Liver (tissue), 9 donors: ENCODE data around the gene CCS. TPM values are rescaled to one million over a fixed set of nuclear protein-coding genes. Genes with fewer than 3 reads are reported as not detected.

Source experiments
- DNase-seq: peaks from one replicate; pipeline ENCODE4 v3.0.0-alpha.2; 2017; ENCODE audit warnings: low spot score
- H3K27ac ChIP-seq, 2 donors: one replicate each; pipeline ENCODE4 v1.7.0; 2013; ENCODE audit warnings: inconsistent platforms in 2 of 2, low read length in 2 of 2, control low read depth in 1 of 2, low read depth in 1 of 2, mild to moderate bottlenecking in 1 of 2
- H3K27me3 ChIP-seq, 4 donors: one replicate each; pipeline versions ENCODE4 v1.6.1 to v1.7.0; 2013; ENCODE audit warnings: low read length in 3 of 4, inconsistent platforms in 1 of 4, mild to moderate bottlenecking in 1 of 4, moderate library complexity in 1 of 4; ENCODE audit not compliant: control insufficient read depth in 4 of 4, insufficient read depth in 4 of 4
- H3K36me3 ChIP-seq, 4 donors: one replicate each; pipeline versions ENCODE4 v1.6.1 to v1.7.0; 2013; ENCODE audit warnings: low read length in 3 of 4, mild to moderate bottlenecking in 3 of 4, low read depth in 1 of 4, moderate library complexity in 1 of 4; ENCODE audit not compliant: control insufficient read depth in 4 of 4, insufficient read depth in 3 of 4
- H3K4me1 ChIP-seq, 4 donors: one replicate each; pipeline versions ENCODE4 v1.6.1 to v1.7.0; 2013; ENCODE audit warnings: low read length in 3 of 4, mild to moderate bottlenecking in 3 of 4, moderate library complexity in 1 of 4; ENCODE audit not compliant: control insufficient read depth in 4 of 4, insufficient read depth in 4 of 4
- H3K4me3 ChIP-seq, 3 donors: one replicate each; pipeline versions ENCODE4 v1.6.1 to v1.7.0; 2013; ENCODE audit warnings: low read length in 3 of 3, control low read depth in 1 of 3, low read depth in 1 of 3, mild to moderate bottlenecking in 1 of 3
- H3K9ac ChIP-seq, 2 donors: one replicate each; pipeline ENCODE4 v1.7.0; 2013; ENCODE audit warnings: low read length in 2 of 2, mild to moderate bottlenecking in 2 of 2, moderate library complexity in 2 of 2, control low read depth in 1 of 2, low read depth in 1 of 2
- H3K9me3 ChIP-seq, 4 donors: one replicate each; pipeline versions ENCODE4 v1.6.1 to v1.7.0; 2013; ENCODE audit warnings: low read length in 3 of 4; ENCODE audit not compliant: control insufficient read depth in 4 of 4
- FOXA1 ChIP-seq: IDR thresholded peaks from 2 replicates; pipeline ENCODE4 v1.6.1; 2016; ENCODE audit warnings: antibody characterized with exemption
- FOXA2 ChIP-seq: IDR thresholded peaks from 2 replicates; pipeline ENCODE4 v1.6.1; 2016; ENCODE audit warnings: antibody characterized with exemption
- HNF4A ChIP-seq, 2 donors: conservative IDR thresholded peaks; 2 replicates each; pipeline ENCODE4 v1.6.1; 2016; ENCODE audit warnings: antibody characterized with exemption in 2 of 2, mild to moderate bottlenecking in 2 of 2
- JUND ChIP-seq, 2 donors: IDR thresholded peaks; 2 replicates each; pipeline ENCODE4 v1.6.1; 2016; ENCODE audit warnings: antibody characterized with exemption in 2 of 2
- NR2F2 ChIP-seq: IDR thresholded peaks from 2 replicates; pipeline ENCODE4 v1.6.1; 2016; ENCODE audit warnings: antibody characterized with exemption
- RAD21 ChIP-seq, 2 donors: IDR thresholded peaks; 2 replicates each; pipeline ENCODE4 v1.6.1; 2016; ENCODE audit warnings: antibody characterized with exemption in 2 of 2, mild to moderate bottlenecking in 2 of 2
- RXRA ChIP-seq, 2 donors: IDR thresholded peaks; 2 replicates each; pipeline ENCODE4 v1.6.1; 2017 to 2018; ENCODE audit warnings: antibody characterized with exemption in 2 of 2, mild to moderate bottlenecking in 1 of 2
- SP1 ChIP-seq: IDR thresholded peaks from 2 replicates; pipeline ENCODE4 v1.6.1; 2018; ENCODE audit warnings: antibody characterized with exemption, mild to moderate bottlenecking
- TAF1 ChIP-seq: conservative IDR thresholded peaks from 2 replicates; pipeline ENCODE4 v1.6.1; 2016; ENCODE audit warnings: antibody characterized with exemption, mild to moderate bottlenecking
- YY1 ChIP-seq: IDR thresholded peaks from 2 replicates; pipeline ENCODE4 v1.6.1; 2016; ENCODE audit warnings: antibody characterized with exemption, mild to moderate bottlenecking
- WGBS: extraction: QIAGEN DNeasy Blood & Tissue Kit; methylation state at CpG from one replicate; pipeline ENCODE4 v1.1.7; 2013; 5-methylcytosine and 5-hydroxymethylcytosine counted together
- polyA plus RNA-seq, 2 donors: library from polyadenylated mRNA; stranded (reverse) in 1 of 2; unstranded in 1 of 2; fragments of 200-250 nt in 1 of 2; fragments of >200 nt in 1 of 2; fragmentation: Nextera tagmentation in 1 of 2; extraction: Ambion mirVana in 1 of 2; gene quantifications; one replicate each; pipeline versions ENCODE4 v1.2.1 to v1.2.3, GENCODE V29; 2013 to 2015
- total RNA-seq, 2 donors: library from RNA; depleted of rRNA; stranded (reverse); fragments of >200 nt; gene quantifications; one replicate each; pipeline ENCODE4 v1.2.3, GENCODE V29; 2014
- TF ChIP-seq, protein P1 (sequence below): IDR thresholded peaks from 2 replicates; pipeline ENCODE4 v1.6.1; 2016; ENCODE audit warnings: antibody characterized with exemption
- TF ChIP-seq, protein P2 (sequence below): IDR thresholded peaks from 2 replicates; pipeline ENCODE4 v1.6.1; 2016; ENCODE audit warnings: antibody characterized with exemption
- TF ChIP-seq, protein P3 (sequence below): IDR thresholded peaks from 2 replicates; pipeline ENCODE4 v1.6.1; 2016; ENCODE audit warnings: antibody characterized with exemption, mild to moderate bottlenecking
- TF ChIP-seq, protein P4 (sequence below): fragments of 150-350 bp; IDR thresholded peaks from 2 replicates; pipeline ENCODE4 v1.5.1; 2017; ENCODE audit warnings: improper control_type of control experiment, low read depth, low read length; ENCODE audit not compliant: missing input control
- donor health status: healthy.
- donor health status: healthy.
- donor health status: healthy.
- donor health status: healthy.
- donor health status: healthy.

Gene CCS
- total and polyA plus RNA-seq, 4 donors: 30.2 to 80.2 (median 46.8) TPM

DNA sequence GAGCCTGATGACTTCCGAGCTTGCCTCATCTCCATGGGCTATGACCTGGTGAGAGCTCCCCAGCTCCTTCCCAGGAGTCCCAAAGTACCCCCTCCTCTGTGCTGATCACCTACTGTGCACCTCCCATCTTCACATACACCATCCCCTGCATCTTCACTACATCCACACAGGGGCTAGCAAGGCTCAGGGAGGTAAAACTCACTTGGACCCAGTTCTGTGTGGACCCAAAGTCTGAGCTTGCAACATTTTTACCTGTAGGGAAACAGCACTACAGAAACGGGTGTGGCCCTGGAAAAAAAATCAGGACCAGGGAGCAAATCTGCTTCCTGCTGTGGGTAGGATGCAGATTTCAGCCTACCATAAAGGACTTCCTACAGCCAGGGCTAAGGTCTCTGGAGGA lies 30.7 kb upstream of the CCS start:
- no peak for TF ChIP-seq FOXA1
- no peak for TF ChIP-seq SP1
- TF ChIP-seq, protein P1, sequence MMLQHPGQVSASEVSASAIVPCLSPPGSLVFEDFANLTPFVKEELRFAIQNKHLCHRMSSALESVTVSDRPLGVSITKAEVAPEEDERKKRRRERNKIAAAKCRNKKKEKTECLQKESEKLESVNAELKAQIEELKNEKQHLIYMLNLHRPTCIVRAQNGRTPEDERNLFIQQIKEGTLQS: no peak
- TF ChIP-seq, protein P2, sequence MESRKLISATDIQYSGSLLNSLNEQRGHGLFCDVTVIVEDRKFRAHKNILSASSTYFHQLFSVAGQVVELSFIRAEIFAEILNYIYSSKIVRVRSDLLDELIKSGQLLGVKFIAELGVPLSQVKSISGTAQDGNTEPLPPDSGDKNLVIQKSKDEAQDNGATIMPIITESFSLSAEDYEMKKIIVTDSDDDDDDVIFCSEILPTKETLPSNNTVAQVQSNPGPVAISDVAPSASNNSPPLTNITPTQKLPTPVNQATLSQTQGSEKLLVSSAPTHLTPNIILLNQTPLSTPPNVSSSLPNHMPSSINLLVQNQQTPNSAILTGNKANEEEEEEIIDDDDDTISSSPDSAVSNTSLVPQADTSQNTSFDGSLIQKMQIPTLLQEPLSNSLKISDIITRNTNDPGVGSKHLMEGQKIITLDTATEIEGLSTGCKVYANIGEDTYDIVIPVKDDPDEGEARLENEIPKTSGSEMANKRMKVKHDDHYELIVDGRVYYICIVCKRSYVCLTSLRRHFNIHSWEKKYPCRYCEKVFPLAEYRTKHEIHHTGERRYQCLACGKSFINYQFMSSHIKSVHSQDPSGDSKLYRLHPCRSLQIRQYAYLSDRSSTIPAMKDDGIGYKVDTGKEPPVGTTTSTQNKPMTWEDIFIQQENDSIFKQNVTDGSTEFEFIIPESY: no peak
- TF ChIP-seq JUND (IDR thresholded peaks at IDR 0.05): no peak

DNA sequence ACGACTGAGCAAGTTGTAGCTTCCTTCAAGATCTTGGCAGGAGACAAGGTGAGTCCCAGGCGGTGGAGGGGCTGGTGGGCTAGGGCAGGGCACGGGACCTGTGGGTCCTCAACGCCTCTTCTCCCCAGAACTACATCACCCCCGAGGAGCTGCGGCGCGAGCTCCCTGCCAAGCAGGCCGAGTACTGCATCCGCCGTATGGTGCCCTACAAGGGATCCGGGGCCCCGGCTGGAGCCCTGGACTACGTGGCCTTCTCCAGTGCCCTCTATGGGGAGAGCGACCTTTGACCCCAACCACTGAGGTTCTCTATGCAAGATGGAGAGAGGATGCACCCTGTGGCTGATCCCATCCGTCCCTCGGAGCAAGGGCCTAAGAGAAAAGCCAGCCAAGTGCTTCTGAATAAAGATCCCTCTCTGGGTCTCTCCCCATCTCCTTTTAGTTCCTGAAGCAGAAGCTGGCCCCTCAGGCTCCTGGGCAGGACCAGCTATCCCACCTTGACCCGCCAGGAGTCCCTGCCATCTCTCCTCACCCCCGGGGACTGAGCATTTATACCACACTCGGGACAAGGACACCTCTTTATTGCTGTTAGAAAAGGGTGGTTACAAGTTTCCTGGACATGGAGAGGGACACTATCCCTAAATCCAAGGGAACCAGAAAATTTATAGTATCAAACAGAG lies 29.9 kb upstream of the CCS start:
- H3K4me1 ChIP-seq: peaks cover 0 to 6% (median 6%) of the 10 kb centered on the region in 4 donors
- no peak overlapping the region for H3K27ac ChIP-seq
- 94% methylated on average over 20 of the region's 20 CpGs for WGBS
- no peak for TF ChIP-seq HNF4A (conservative IDR thresholded peaks at IDR 0.05)
- no peak for TF ChIP-seq NR2F2
- TF ChIP-seq SP1: no peak
- TF ChIP-seq YY1: no peak
- TF ChIP-seq RXRA (IDR thresholded peaks at IDR 0.05): no peak
- TF ChIP-seq FOXA2: no peak
- no peaks in the 10 kb centered on the region for H3K27me3 ChIP-seq
- H3K4me3 ChIP-seq: no peak overlapping the region
- DNase-seq: no peak
- H3K36me3 ChIP-seq: peaks cover 0 to 8% (median 0%) of the 10 kb centered on the region in 4 donors
- no peaks in the 10 kb centered on the region for H3K9me3 ChIP-seq
- H3K9ac ChIP-seq: no peak overlapping the region

More for the DNA sequence above, 30.7 kb upstream of the CCS start:
- H3K4me3 ChIP-seq: no peak overlapping the region
- WGBS: 84% methylated on average over 2 of the region's 2 CpGs
- DNase-seq: no peak
- peaks cover 0 to 3% (median 1%) of the 10 kb centered on the region in 4 donors for H3K4me1 ChIP-seq
- H3K27ac ChIP-seq: no peak overlapping the region
- no peaks in the 10 kb centered on the region for H3K27me3 ChIP-seq
- H3K9me3 ChIP-seq: no peaks in the 10 kb centered on the region
- no peak overlapping the region for H3K9ac ChIP-seq
- peaks cover 0 to 8% (median 0%) of the 10 kb centered on the region in 4 donors for H3K36me3 ChIP-seq

DNA sequence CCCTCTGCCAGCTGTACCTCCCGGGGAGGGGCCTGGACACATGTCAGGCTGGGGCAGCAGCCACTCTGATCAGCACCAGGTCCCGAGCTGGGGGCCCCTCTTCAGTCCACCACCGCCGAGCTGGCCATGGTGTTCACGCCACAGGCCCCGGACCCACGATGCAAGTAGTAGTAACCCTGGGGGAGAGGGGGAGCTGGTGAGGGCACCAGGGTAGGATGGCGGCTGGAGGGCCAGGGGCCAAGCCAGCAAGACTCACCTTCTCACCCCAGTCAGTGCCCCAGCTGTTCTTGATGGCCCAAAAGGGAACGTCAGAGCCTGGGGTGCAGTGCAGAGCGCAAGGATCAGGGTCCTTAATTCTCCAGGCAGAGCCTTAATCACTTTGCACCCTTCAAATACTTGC lies 29.2 kb upstream of the CCS start:
- no peak overlapping the region for H3K4me3 ChIP-seq
- peaks cover 0 to 8% (median 0%) of the 10 kb centered on the region in 4 donors for H3K36me3 ChIP-seq
- H3K9ac ChIP-seq: no peak overlapping the region
- 95% methylated on average over 10 of the region's 10 CpGs for WGBS
- no peaks in the 10 kb centered on the region for H3K9me3 ChIP-seq
- TF ChIP-seq, protein P3, sequence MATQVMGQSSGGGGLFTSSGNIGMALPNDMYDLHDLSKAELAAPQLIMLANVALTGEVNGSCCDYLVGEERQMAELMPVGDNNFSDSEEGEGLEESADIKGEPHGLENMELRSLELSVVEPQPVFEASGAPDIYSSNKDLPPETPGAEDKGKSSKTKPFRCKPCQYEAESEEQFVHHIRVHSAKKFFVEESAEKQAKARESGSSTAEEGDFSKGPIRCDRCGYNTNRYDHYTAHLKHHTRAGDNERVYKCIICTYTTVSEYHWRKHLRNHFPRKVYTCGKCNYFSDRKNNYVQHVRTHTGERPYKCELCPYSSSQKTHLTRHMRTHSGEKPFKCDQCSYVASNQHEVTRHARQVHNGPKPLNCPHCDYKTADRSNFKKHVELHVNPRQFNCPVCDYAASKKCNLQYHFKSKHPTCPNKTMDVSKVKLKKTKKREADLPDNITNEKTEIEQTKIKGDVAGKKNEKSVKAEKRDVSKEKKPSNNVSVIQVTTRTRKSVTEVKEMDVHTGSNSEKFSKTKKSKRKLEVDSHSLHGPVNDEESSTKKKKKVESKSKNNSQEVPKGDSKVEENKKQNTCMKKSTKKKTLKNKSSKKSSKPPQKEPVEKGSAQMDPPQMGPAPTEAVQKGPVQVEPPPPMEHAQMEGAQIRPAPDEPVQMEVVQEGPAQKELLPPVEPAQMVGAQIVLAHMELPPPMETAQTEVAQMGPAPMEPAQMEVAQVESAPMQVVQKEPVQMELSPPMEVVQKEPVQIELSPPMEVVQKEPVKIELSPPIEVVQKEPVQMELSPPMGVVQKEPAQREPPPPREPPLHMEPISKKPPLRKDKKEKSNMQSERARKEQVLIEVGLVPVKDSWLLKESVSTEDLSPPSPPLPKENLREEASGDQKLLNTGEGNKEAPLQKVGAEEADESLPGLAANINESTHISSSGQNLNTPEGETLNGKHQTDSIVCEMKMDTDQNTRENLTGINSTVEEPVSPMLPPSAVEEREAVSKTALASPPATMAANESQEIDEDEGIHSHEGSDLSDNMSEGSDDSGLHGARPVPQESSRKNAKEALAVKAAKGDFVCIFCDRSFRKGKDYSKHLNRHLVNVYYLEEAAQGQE: no peak
- TF ChIP-seq HNF4A (conservative IDR thresholded peaks at IDR 0.05): no peak
- TF ChIP-seq, protein P4, sequence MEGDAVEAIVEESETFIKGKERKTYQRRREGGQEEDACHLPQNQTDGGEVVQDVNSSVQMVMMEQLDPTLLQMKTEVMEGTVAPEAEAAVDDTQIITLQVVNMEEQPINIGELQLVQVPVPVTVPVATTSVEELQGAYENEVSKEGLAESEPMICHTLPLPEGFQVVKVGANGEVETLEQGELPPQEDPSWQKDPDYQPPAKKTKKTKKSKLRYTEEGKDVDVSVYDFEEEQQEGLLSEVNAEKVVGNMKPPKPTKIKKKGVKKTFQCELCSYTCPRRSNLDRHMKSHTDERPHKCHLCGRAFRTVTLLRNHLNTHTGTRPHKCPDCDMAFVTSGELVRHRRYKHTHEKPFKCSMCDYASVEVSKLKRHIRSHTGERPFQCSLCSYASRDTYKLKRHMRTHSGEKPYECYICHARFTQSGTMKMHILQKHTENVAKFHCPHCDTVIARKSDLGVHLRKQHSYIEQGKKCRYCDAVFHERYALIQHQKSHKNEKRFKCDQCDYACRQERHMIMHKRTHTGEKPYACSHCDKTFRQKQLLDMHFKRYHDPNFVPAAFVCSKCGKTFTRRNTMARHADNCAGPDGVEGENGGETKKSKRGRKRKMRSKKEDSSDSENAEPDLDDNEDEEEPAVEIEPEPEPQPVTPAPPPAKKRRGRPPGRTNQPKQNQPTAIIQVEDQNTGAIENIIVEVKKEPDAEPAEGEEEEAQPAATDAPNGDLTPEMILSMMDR: no peak
- no peak for TF ChIP-seq SP1
- no peak for TF ChIP-seq RAD21 (IDR thresholded peaks at IDR 0.05)
- TF ChIP-seq JUND (IDR thresholded peaks at IDR 0.05): no peak
- TF ChIP-seq, protein P2: no peak
- TF ChIP-seq FOXA2: no peak
- TF ChIP-seq RXRA (IDR thresholded peaks at IDR 0.05): no peak
- TF ChIP-seq TAF1: no peak
- TF ChIP-seq, protein P1: no peak
- no peaks in the 10 kb centered on the region for H3K27me3 ChIP-seq
- no peak for DNase-seq
- peaks cover 2 to 14% (median 10%) of the 10 kb centered on the region in 4 donors for H3K4me1 ChIP-seq
- no peak overlapping the region for H3K27ac ChIP-seq
